ENCODE results near the gene RADIL.

DNA sequence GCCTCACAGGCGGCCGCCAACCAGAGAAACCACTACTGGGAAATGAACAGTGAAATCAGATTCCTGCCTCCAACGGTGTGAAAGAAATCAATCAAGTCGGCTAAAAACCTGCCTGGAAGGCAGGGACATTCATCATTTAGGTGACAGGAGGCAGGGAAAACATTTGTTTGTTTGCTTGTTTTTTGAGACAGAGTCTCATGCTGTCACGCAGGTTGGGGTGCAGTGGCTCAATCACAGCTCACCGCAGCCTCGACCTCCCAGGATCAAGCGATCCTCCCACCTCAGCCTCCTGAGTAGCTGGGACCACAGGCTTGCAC lies 77.6 kb downstream of the RADIL start:
- TF ChIP-seq, protein P1, sequence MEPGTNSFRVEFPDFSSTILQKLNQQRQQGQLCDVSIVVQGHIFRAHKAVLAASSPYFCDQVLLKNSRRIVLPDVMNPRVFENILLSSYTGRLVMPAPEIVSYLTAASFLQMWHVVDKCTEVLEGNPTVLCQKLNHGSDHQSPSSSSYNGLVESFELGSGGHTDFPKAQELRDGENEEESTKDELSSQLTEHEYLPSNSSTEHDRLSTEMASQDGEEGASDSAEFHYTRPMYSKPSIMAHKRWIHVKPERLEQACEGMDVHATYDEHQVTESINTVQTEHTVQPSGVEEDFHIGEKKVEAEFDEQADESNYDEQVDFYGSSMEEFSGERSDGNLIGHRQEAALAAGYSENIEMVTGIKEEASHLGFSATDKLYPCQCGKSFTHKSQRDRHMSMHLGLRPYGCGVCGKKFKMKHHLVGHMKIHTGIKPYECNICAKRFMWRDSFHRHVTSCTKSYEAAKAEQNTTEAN (CRISPR knock-in tag; conservative IDR thresholded peaks at IDR 0.05): no peak
- no peak for TF ChIP-seq NBN (conservative IDR thresholded peaks at IDR 0.05)
- no peak for TF ChIP-seq NR2C2 (CRISPR knock-in tag; IDR thresholded peaks at IDR 0.05; ENCODE audit: borderline replicate concordance)
- TF ChIP-seq FOXJ3 (CRISPR knock-in tag; IDR thresholded peaks at IDR 0.05; ENCODE audit: borderline replicate concordance): no peak
- no peak for TF ChIP-seq SMAD1 (CRISPR knock-in tag; IDR thresholded peaks at IDR 0.05; ENCODE audit: borderline replicate concordance, low read depth)
- no peak for TF ChIP-seq POLR2A (IDR thresholded peaks at IDR 0.05; ENCODE audit: insufficient read depth in 1 of 2, low read depth in 2 of 2, low read length in 2 of 2)
- TF ChIP-seq, protein P2, sequence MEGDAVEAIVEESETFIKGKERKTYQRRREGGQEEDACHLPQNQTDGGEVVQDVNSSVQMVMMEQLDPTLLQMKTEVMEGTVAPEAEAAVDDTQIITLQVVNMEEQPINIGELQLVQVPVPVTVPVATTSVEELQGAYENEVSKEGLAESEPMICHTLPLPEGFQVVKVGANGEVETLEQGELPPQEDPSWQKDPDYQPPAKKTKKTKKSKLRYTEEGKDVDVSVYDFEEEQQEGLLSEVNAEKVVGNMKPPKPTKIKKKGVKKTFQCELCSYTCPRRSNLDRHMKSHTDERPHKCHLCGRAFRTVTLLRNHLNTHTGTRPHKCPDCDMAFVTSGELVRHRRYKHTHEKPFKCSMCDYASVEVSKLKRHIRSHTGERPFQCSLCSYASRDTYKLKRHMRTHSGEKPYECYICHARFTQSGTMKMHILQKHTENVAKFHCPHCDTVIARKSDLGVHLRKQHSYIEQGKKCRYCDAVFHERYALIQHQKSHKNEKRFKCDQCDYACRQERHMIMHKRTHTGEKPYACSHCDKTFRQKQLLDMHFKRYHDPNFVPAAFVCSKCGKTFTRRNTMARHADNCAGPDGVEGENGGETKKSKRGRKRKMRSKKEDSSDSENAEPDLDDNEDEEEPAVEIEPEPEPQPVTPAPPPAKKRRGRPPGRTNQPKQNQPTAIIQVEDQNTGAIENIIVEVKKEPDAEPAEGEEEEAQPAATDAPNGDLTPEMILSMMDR (CRISPR knock-in tag; IDR thresholded peaks at IDR 0.05): no peak
- no peak for TF ChIP-seq ZBTB3 (CRISPR knock-in tag; IDR thresholded peaks at IDR 0.05; ENCODE audit: borderline replicate concordance, low read depth)
- TF ChIP-seq MEF2D (CRISPR knock-in tag; IDR thresholded peaks at IDR 0.05): no peak
- TF ChIP-seq ZNF670 (CRISPR knock-in tag; IDR thresholded peaks at IDR 0.05; ENCODE audit: borderline replicate concordance): no peak
